Activated gamma-delta T cell (primary cell): Measurements from ENCODE around the gene TPSAB1.
"Not testable (repeated sequence)": the region's sequence is repeated elsewhere in the genome, so short reads cannot be mapped to it uniquely, and the experiment has no call there.

Experiments used
- DNase-seq: peaks from one replicate; lab custom pipeline; 2025; lab: John Stamatoyannopoulos, UW

The TPSAB1 gene

DNA sequence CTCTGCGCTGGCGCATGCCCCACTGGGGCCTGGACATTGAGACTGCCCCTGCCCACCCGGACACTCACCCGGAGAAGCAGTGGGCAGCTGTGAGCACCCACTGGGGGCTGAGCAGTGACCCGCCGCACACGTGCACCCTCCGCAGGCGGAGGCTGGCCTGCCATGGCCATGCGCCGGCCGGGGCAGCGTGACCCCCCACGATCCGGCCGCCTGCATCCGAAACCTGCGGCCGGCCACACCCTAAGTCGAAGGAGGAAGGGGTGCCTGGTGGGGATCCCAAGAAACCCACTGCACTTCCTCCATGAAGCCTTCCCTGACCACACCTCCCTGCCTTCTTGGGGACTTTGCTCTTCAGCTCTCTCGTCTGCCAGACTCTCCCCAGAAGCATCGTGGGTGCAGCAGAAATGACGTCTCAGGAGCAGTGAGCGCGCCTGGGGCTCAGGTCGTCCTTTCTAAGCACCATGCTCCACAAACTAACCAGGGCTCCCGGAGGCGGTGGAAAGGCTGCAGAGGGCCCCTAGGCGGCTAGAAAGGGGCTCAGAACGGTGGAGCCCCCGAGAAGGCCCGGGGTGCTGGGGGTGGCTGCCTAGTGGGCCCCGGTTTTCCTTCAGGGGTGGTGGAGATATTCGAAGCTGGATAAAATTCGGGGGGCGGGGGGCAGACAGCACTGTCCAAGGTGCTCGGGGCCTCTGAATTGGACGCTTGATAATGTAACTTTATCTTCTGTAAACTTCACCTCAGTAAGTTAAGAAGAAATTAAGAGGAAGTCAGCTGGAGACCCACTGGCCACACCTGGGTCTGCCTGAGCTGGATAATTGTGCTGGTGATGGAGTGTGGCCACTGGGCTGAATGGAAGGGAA, 16.9 kb upstream of the TPSAB1 start:
- DNase-seq, result no peak

- no peak for DNase-seq
These were observed 15.9 kb upstream of the TPSAB1 start for GRCh38 chr16:1224558-1224957.

GRCh38 chr16:1225051-1225451, 15.5 kb upstream of the TPSAB1 start, which contains the start of gene TPSG1:
TPSG1 (minus strand) TSS chr16:1225268; CDS start chr16:1225252, 16 bp downstream.
- no peak for DNase-seq

GRCh38 chr16:1225728-1226311, 14.7 kb upstream of the TPSAB1 start:
- DNase-seq, result not testable (repeated sequence)

GRCh38 chr16:1226692-1227091, 13.8 kb upstream of the TPSAB1 start:
- DNase-seq, result not testable (repeated sequence)

GRCh38 chr16:1228227-1228626, 12.3 kb upstream of the TPSAB1 start:
- not testable (repeated sequence) for DNase-seq

- not testable (repeated sequence) for DNase-seq
These were observed 11.0 kb upstream of the TPSAB1 start for GRCh38 chr16:1229476-1229875.

DNA sequence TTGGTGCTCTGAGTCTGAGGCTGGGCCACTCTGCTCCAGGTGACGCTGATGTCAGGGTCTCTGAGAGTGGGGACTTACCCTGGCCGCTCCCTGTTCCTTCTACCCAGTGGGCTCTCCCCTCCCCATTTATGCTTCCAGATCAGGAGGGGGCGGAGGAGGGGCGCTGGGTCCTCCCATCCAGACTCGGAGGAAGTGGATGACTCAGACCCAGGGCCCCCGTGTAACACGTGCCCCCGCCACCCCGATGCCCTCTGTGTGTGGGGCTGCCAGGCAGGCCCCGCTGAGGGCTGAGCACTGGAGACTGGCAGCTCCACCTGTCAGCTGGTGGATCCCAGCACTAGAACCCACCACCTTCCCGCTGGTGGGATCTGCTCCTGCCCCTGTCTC, 10.4 kb upstream of the TPSAB1 start, which contains the start of gene TPSB2:
Gene TPSB2, minus strand, starts transcription at position 101 of the 387 bp plus-strand sequence. CDS start 233 bp downstream, outside the sequence.
- DNase-seq, result not testable (repeated sequence)

GRCh38 chr16:1230471-1231212, 9.9 kb upstream of the TPSAB1 start:
- not testable (repeated sequence) for DNase-seq

DNA sequence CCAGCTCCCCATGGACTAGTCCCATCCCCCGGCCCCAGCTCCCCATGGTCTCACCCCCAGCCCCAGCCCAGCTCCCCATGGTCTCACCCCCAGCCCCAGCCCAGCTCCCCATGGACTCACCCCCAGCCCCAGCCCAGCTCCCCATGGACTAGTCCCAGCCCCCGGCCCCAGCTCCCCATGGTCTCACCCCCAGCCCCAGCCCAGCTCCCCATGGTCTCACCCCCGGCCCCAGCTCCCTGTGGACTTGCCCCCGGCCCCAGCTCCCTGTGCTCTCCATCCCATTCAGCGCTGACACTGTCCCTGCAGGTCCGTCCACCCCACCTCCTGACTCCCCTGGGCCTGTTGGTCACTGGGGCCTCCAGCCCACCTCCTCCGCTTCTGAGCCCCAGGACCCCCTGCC, 9.2 kb upstream of the TPSAB1 start:
- not testable (repeated sequence) for DNase-seq

DNA sequence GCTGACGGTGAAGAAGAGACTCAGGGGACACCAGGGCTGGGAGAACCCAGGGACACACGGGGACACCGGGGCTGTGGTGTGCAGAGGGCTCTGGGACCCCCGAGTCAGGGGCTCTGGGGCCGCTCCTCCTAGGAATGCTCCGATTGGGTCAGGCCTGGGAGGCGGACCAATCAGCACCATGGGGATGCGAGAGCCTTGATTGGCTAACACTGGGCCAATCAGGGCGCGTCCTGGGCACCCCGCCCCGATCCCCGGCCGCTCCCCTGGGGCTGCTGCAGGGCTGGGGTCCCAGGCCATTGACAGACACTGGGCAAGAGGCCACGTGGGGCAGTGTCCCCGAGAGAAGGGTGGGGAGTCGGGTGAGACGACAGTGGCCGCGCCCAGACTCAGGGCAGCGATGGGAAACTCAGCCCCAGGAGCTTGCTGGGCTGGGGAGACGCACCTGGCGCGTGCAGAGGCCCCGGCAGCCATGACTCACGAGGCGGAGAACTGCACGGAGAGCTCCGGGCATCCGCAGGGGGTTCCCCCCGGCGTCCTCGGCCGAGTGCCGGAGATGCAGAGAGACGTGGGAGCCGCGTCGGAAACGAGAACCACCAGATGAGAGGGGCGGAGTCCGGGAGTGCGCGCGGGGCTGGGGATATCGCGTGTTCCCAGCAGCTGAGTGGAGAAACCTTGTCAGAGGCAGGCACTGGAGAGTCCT, 8.3 kb upstream of the TPSAB1 start:
- not testable (repeated sequence) for DNase-seq

DNA sequence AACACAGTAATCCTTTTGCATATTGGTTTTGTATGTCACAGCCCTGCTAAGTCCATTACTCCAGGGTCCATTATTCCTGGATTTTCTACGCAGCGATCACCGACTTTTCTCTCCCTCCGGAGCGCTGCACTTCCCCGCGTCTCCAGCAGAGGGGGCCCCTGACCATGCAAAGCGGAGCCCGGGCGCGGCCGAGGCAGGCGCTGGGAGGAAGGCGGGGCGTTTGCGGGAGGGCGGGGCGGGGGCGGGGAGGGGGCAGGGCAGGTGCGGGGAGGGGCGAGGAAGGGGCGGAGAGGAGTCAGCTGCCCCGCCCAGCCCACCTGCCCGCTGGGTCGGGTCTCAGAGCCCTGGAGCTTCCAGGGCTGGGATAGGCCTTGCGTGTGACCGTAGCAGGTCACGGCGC, 3.8 kb upstream of the TPSAB1 start:
- DNase-seq, result not testable (repeated sequence)

GRCh38 chr16:1237990-1238389, 2.5 kb upstream of the TPSAB1 start:
- no peak for DNase-seq

GRCh38 chr16:1238909-1239308, 1.6 kb upstream of the TPSAB1 start:
- DNase-seq, result not testable (repeated sequence)

DNA sequence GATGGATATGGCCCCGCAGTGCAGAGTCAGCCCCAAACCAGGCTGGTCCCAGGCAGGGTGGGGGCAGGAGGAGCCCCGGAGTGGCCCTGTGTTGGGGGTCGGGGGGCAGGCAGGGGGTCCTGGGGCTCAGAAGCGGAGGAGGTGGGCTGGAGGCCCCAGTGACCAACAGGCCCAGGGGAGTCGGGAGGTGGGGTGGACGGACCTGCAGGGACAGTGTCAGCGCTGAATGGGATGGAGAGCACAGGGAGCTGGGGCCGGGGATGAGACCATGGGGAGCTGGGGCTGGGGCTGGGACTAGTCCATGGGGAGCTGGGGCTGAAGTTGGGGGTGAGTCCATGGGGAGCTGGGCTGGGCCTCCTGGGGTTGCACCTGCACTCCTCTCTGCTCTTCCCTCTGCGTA, 930 bp upstream of the TPSAB1 start:
- not testable (repeated sequence) for DNase-seq

- not testable (repeated sequence) for DNase-seq
These were observed 576 bp downstream of the TPSAB1 start for GRCh38 chr16:1241081-1241480.

- not testable (repeated sequence) for DNase-seq
These were observed 2.9 kb downstream of the TPSAB1 start for GRCh38 chr16:1243363-1243762.

GRCh38 chr16:1243907-1244850, 3.7 kb downstream of the TPSAB1 start:
- not testable (repeated sequence) for DNase-seq

GRCh38 chr16:1244881-1245280, 4.4 kb downstream of the TPSAB1 start:
- no peak for DNase-seq

DNA sequence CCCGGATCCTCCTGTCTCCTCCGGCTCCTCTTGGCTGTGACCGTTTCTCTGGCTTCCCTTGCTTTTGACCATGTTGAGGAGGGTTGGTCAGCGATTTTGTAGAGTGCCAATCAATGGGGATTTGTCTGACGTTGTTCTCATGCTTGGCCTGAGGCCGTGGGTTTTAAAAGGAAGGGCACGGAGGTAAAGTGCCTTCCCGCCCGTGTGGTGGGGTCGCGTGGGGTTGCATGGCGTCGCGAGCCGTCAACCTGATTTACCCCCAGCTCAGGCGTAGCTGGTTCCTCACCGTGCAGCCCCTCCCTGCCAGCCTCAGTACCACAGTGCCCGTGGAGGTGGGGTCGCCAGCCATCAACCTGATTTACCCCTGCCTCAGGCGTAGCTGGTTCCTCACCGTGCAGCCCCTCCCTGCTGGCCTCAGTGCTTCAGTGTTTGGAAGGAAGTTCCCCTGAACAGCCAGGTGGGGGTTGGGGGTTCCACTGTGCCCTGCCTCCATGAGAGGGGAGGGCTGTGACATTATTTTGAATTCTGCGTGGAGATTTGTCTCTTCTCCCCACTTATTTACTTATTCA, 5.0 kb downstream of the TPSAB1 start:
- no peak for DNase-seq
